ENCODE data around the gene FLG. TPM values are rescaled to one million over a fixed set of nuclear protein-coding genes. Genes with fewer than 3 reads are reported as not detected.
"Not testable (repeated sequence)": the region's sequence is repeated elsewhere in the genome, so short reads cannot be mapped to it uniquely, and the experiment has no call there.

Gene FLG
- total RNA-seq, 1 donor from 2014 or later: 0.04 TPM

DNA sequence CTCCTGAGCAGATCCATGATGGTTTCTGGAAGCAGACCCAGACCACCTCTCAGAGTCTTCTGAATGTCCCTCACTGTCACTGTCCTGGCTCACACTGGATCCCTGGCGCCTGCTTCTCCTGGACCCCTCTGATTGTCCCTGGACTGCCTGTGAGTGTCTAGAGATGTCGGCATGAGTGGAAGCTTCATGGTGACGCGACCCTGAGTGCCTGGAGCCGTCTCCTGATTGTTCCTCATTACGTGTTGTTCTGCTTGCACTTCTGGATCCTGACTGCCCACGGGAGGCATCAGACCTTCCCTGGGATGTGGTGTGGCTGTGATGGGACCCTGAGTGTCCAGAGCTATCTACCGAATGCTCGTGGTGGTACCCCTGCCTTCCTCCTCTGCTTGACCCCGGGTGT is 18.9 kb downstream of the FLG start:
- intact Hi-C loops (cut with DNase I); ATAC-seq; DNase-seq (ENCODE audit: low spot score): not testable (repeated sequence)

- DNase-seq (ENCODE audit: low spot score); ATAC-seq; intact Hi-C loops (cut with DNase I): not testable (repeated sequence)
These were observed 20.3 kb downstream of the FLG start for GRCh38 chr1:152304773-152305172.

- DNase-seq (ENCODE audit: low spot score); ATAC-seq; intact Hi-C loops (cut with DNase I): not testable (repeated sequence)
These were observed 21.7 kb downstream of the FLG start for GRCh38 chr1:152303139-152303872.

- ATAC-seq; intact Hi-C loops (cut with DNase I): not testable (repeated sequence)
These were observed 68.6 kb downstream of the FLG start for GRCh38 chr1:152256394-152256793.

More at GRCh38 chr1:152256394-152256793, 68.6 kb downstream of the FLG start:
- DNase-seq (ENCODE audit: low spot score): not testable (repeated sequence)

Other genes with a start within 250 kb of the FLG start
- not detected for gene TCHHL1, start 236.2 kb downstream of the FLG start, total RNA-seq
- gene TCHH, start 209.8 kb downstream of the FLG start, total RNA-seq: 0.13 TPM
- gene RPTN, start 166.0 kb downstream of the FLG start, total RNA-seq: not detected
- not detected for gene HRNR, start 101.0 kb downstream of the FLG start, total RNA-seq
- gene FLG2, start 34.8 kb upstream of the FLG start, total RNA-seq: not detected
- not detected for gene CRNN, start 89.0 kb upstream of the FLG start, total RNA-seq
- gene LCE5A, start 185.6 kb upstream of the FLG start, total RNA-seq: not detected
- gene CRCT1, start 189.2 kb upstream of the FLG start, total RNA-seq: not detected
- gene LCE3E, start 241.5 kb upstream of the FLG start, total RNA-seq: not detected